GM13976 (cell line): Measurements from ENCODE around the gene SH3GL1.
"Not testable (repeated sequence)": the region's sequence is repeated elsewhere in the genome, so short reads cannot be mapped to it uniquely, and the experiment has no call there.

Experiments
- DNase-seq: peaks from one replicate; pipeline ENCODE4 v3.0.0; 2012; ENCODE audit warnings: low spot score
- in situ Hi-C: fragments of 300-500 bp; cut with MboI; formaldehyde crosslinking; loops from one replicate; pipeline ENCODE4 v1.12.0; 2022; ENCODE audit warnings: low sequenced_read_pairs, mixed read lengths, inconsistent platforms; ENCODE audit not compliant: unreplicated experiment
- TF ChIP-seq, protein P1 (sequence below): IDR thresholded peaks from 2 replicates; pipeline ENCODE4 v1.5.1; 2012; ENCODE audit warnings: borderline replicate concordance, mild to moderate bottlenecking; ENCODE audit not compliant: insufficient read depth; ENCODE audit errors: extremely low read depth, missing control alignments, control extremely low read depth

SH3GL1 gene

DNA sequence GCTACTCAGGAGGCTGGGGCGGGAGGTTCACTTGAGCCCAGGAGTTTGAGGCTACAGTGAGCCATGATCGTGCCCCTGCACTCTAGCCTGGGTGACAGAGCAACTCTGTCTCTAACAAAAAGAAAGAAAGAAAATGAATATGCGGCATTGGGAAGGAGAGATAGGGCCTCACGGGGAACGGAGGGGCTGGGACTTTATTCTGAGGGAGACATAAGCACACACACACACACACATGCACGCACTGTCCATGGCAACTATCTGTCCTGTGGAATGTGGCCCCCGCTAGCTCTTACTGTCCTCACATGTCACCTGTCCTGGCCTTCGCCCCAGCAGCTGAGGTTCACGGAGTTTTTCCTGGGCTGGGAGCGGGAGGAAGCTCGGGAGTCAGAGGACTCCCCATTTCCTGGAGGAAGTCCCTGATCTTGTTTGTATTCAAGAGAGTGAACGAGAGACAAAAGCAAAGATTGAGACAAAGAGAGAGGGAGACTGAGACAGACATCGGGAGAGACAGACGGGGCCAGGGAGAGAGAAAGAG, 62.4 kb downstream of the SH3GL1 start:
- TF ChIP-seq, protein P1, sequence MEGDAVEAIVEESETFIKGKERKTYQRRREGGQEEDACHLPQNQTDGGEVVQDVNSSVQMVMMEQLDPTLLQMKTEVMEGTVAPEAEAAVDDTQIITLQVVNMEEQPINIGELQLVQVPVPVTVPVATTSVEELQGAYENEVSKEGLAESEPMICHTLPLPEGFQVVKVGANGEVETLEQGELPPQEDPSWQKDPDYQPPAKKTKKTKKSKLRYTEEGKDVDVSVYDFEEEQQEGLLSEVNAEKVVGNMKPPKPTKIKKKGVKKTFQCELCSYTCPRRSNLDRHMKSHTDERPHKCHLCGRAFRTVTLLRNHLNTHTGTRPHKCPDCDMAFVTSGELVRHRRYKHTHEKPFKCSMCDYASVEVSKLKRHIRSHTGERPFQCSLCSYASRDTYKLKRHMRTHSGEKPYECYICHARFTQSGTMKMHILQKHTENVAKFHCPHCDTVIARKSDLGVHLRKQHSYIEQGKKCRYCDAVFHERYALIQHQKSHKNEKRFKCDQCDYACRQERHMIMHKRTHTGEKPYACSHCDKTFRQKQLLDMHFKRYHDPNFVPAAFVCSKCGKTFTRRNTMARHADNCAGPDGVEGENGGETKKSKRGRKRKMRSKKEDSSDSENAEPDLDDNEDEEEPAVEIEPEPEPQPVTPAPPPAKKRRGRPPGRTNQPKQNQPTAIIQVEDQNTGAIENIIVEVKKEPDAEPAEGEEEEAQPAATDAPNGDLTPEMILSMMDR = no peak
- in situ Hi-C loops = no loop called here
- no peak for DNase-seq

- in situ Hi-C loops = no loop called here
- no peak for DNase-seq
- TF ChIP-seq, protein P1 = no peak
Measured at GRCh38 chr19:4334929-4335570, 65.3 kb downstream of the SH3GL1 start.

- in situ Hi-C loops = no loop called here
- peak; percentile 7 for DNase-seq
Measured at GRCh38 chr19:4329858-4330257, 70.5 kb downstream of the SH3GL1 start.

DNA sequence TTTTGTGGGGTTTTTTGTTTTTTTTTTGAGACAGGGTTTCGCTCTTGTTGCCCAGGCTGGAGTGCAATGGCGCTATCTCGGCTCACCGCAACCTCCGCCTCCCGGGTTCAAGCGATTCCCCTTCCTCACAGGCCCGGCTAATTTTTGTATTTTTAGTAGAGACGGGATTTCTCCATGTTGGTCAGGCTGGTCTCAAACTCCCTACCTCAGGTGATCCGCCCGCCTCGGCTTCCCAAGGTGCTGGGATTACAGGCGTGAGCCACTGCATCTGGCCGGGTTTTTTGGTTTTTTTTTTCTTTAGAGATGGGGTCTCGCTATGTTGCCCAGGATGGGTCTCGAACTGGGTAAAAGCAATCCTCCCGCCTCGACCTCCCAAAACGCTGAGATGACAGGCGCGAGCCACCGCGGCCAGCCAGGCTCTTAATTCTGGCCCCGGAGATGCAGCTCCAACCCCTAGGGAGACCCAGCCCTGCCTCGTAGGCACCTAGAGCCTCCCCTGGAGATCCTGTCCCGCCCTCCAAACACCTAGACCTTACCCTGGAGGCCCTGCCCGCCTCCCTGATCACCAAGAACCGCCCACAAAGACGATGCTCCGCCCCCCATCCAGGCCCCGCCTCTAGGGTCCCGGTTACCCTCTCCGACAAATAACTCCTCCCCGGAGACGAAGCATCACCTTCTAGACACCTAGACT, 71.2 kb downstream of the SH3GL1 start:
- in situ Hi-C loops = not testable (repeated sequence)
- peak; percentile 54 for DNase-seq

More at GRCh38 chr19:4329858-4330257, 70.5 kb downstream of the SH3GL1 start:
- TF ChIP-seq, protein P1 = no peak

- DNase-seq = peak; percentile 100
- TF ChIP-seq, protein P1 = no peak
- in situ Hi-C loops = no loop called here
Measured at GRCh38 chr19:4328243-4328990, 71.9 kb downstream of the SH3GL1 start.

DNA sequence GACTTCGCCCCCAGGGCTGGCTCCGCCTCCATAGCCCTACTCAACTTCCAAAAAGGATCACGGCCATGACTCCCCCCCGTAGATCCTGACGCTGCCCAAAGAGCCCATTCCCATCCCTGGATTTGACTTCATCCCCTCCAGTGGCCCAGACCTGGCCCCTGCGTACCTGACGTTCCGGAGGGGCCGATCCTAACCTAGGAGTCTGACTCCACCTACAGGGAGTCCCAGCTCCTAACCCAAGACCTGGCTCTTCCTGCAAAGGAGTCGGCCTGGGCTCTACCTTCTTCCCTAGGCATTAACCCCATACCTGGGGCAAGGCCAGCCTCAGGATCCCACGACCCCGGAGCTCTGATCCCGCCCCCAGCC, 72.5 kb downstream of the SH3GL1 start:
- DNase-seq = no peak
- TF ChIP-seq, protein P1 = no peak
- in situ Hi-C loops = no loop called here
